Trophoblast cell (in vitro differentiated cells and primary cell): ENCODE results near the gene PANK2.

Experiments used
- DNase-seq, 2 donors: peaks; one replicate each; pipeline ENCODE4 v3.0.0-alpha.2; 2016
- H2AFZ ChIP-seq: 2 replicates; pipeline ENCODE4 v1.6.1; 2013; ENCODE audit warnings: low read length, moderate library complexity, mild to moderate bottlenecking; ENCODE audit not compliant: insufficient read depth, poor library complexity
- H2AK5ac ChIP-seq: 2 replicates; pipeline ENCODE4 v1.6.1; 2013; ENCODE audit warnings: mild to moderate bottlenecking, low read length
- H2BK120ac ChIP-seq: 2 replicates; pipeline ENCODE4 v1.6.1; 2013; ENCODE audit warnings: low read length, mild to moderate bottlenecking, moderate library complexity; ENCODE audit not compliant: insufficient read depth, poor library complexity
- H2BK12ac ChIP-seq: 2 replicates; pipeline ENCODE4 v1.6.1; 2013; ENCODE audit warnings: mild to moderate bottlenecking, low read length, moderate library complexity
- H2BK5ac ChIP-seq: 2 replicates; pipeline ENCODE4 v1.6.1; 2013; ENCODE audit warnings: low read length, low read depth, moderate library complexity, mild to moderate bottlenecking; ENCODE audit not compliant: poor library complexity
- H3K14ac ChIP-seq: 2 replicates; pipeline ENCODE4 v1.6.1; 2013; ENCODE audit warnings: mild to moderate bottlenecking, low read length
- H3K18ac ChIP-seq: 2 replicates; pipeline ENCODE4 v1.6.1; 2013; ENCODE audit warnings: mild to moderate bottlenecking, low read length
- H3K23ac ChIP-seq: 2 replicates; pipeline ENCODE4 v1.6.1; 2013; ENCODE audit warnings: low read length
- H3K27ac ChIP-seq: 2 replicates; pipeline ENCODE4 v1.5.1; 2013; ENCODE audit warnings: low read depth, mild to moderate bottlenecking, inconsistent platforms, low read length, moderate library complexity
- H3K27me3 ChIP-seq: 2 replicates; pipeline ENCODE4 v1.6.1; 2013; ENCODE audit warnings: inconsistent platforms, mild to moderate bottlenecking, low read length, moderate library complexity; ENCODE audit not compliant: insufficient read depth
- H3K36me3 ChIP-seq, 2 experiments: 1 replicate in 1 of 2; 2 replicates in 1 of 2; pipeline ENCODE4 v1.6.1; 2013; ENCODE audit warnings: low read length in 2 of 2, mild to moderate bottlenecking in 2 of 2, moderate library complexity in 1 of 2; ENCODE audit not compliant: insufficient read depth in 2 of 2, control insufficient read depth in 1 of 2
- H3K4ac ChIP-seq: 2 replicates; pipeline ENCODE4 v1.6.1; 2013; ENCODE audit warnings: low read depth, mild to moderate bottlenecking, low read length, moderate library complexity
- H3K4me1 ChIP-seq, 2 experiments: 1 replicate in 1 of 2; 2 replicates in 1 of 2; pipeline ENCODE4 v1.6.1; 2013; ENCODE audit warnings: low read length in 2 of 2, mild to moderate bottlenecking in 2 of 2, moderate library complexity in 1 of 2; ENCODE audit not compliant: insufficient read depth in 2 of 2, control insufficient read depth in 1 of 2
- H3K4me2 ChIP-seq: 2 replicates; pipeline ENCODE4 v1.6.1; 2013; ENCODE audit warnings: inconsistent platforms, mild to moderate bottlenecking, low read length, moderate library complexity
- H3K4me3 ChIP-seq: 2 replicates; pipeline ENCODE4 v1.5.1; 2013; ENCODE audit warnings: mild to moderate bottlenecking, low read depth, low read length, inconsistent platforms
- H3K79me1 ChIP-seq: one replicate; pipeline ENCODE4 v1.6.1; 2013; ENCODE audit warnings: low read length
- H3K79me2 ChIP-seq: 2 replicates; pipeline ENCODE4 v1.6.1; 2013; ENCODE audit warnings: low read length, mild to moderate bottlenecking; ENCODE audit not compliant: control insufficient read depth, insufficient read depth, poor library complexity
- H3K9ac ChIP-seq: 2 replicates; pipeline ENCODE4 v1.6.1; 2013; ENCODE audit warnings: mild to moderate bottlenecking, low read length
- H3K9me3 ChIP-seq: 2 replicates; pipeline ENCODE4 v1.6.1; 2013; ENCODE audit warnings: low read depth, mild to moderate bottlenecking, control low read depth, inconsistent platforms, low read length; ENCODE audit not compliant: insufficient read depth
- H4K12ac ChIP-seq: 2 replicates; pipeline ENCODE4 v1.6.1; 2013; ENCODE audit warnings: low read depth, mild to moderate bottlenecking, low read length, moderate library complexity
- H4K8ac ChIP-seq: 2 replicates; pipeline ENCODE4 v1.6.1; 2013; ENCODE audit warnings: low read depth, mild to moderate bottlenecking, low read length, moderate library complexity
- H4K91ac ChIP-seq: one replicate; pipeline ENCODE4 v1.6.1; 2013; ENCODE audit warnings: low read depth, mild to moderate bottlenecking, low read length, moderate library complexity
- WGBS: extraction: QIAGEN DNeasy Blood & Tissue Kit; methylation state at CpG from one replicate; pipeline ENCODE4 v1.1.7; 2013; ENCODE audit warnings: missing lambda C conversion rate; ENCODE audit not compliant: insufficient read length, insufficient coverage; ENCODE audit errors: extremely low coverage; 5-methylcytosine and 5-hydroxymethylcytosine counted together

Gene PANK2

GRCh38 chr20:3929713-3930060 is 40.5 kb downstream of the PANK2 start:
- no peak overlapping the region for H2AK5ac ChIP-seq
- H4K91ac ChIP-seq = no peak overlapping the region
- DNase-seq = no peak
- no peak overlapping the region for H3K4ac ChIP-seq
- H3K4me1 ChIP-seq = no peaks in the 10 kb centered on the region
- H3K27ac ChIP-seq = no peak overlapping the region
- no peak overlapping the region for H3K14ac ChIP-seq
- H3K79me2 ChIP-seq = no peaks in the 10 kb centered on the region
- no peak overlapping the region for H3K9ac ChIP-seq
- H3K9me3 ChIP-seq = peaks cover 2% of the 10 kb centered on the region
- H2AFZ ChIP-seq = no peak overlapping the region
- H3K79me1 ChIP-seq = no peaks in the 10 kb centered on the region
- H4K8ac ChIP-seq = no peak overlapping the region
- no CpG with 5 or more reads among the region's 2 CpGs for WGBS
- H3K18ac ChIP-seq = no peak overlapping the region
- H2BK12ac ChIP-seq = no peak overlapping the region
- H4K12ac ChIP-seq = no peak overlapping the region
- no peak overlapping the region for H3K23ac ChIP-seq
- no peak overlapping the region for H3K4me2 ChIP-seq
- no peak overlapping the region for H2BK5ac ChIP-seq
- no peak overlapping the region for H3K4me3 ChIP-seq
- no peaks in the 10 kb centered on the region for H3K27me3 ChIP-seq
- H3K36me3 ChIP-seq = peaks cover 18 to 25% of the 10 kb centered on the region in 2 experiments
- no peak overlapping the region for H2BK120ac ChIP-seq

GRCh38 chr20:3930265-3931206 is 41.3 kb downstream of the PANK2 start:
- WGBS = no CpG with 5 or more reads among the region's 6 CpGs
- no peak overlapping the region for H3K4me3 ChIP-seq
- no peak overlapping the region for H3K4ac ChIP-seq
- no peak overlapping the region for H4K8ac ChIP-seq
- H3K27ac ChIP-seq = no peak overlapping the region
- H3K23ac ChIP-seq = no peak overlapping the region
- no peak overlapping the region for H2BK120ac ChIP-seq
- H2AK5ac ChIP-seq = no peak overlapping the region
- peaks cover 2% of the 10 kb centered on the region for H3K9me3 ChIP-seq
- H3K14ac ChIP-seq = no peak overlapping the region
- H3K4me2 ChIP-seq = no peak overlapping the region
- H3K9ac ChIP-seq = no peak overlapping the region
- H3K36me3 ChIP-seq = peaks cover 14 to 21% of the 10 kb centered on the region in 2 experiments
- H4K12ac ChIP-seq = no peak overlapping the region
- H3K27me3 ChIP-seq = no peaks in the 10 kb centered on the region
- H3K4me1 ChIP-seq = no peaks in the 10 kb centered on the region
- no peak overlapping the region for H3K18ac ChIP-seq
- no peak overlapping the region for H2BK5ac ChIP-seq
- no peak overlapping the region for H2BK12ac ChIP-seq
- peak; percentile 82 to 88 for DNase-seq
- H3K79me2 ChIP-seq = no peaks in the 10 kb centered on the region
- H2AFZ ChIP-seq = no peak overlapping the region
- H3K79me1 ChIP-seq = no peaks in the 10 kb centered on the region
- no peak overlapping the region for H4K91ac ChIP-seq

GRCh38 chr20:3931664-3932063 is 42.5 kb downstream of the PANK2 start:
- Histone ChIP-seq H3K18ac (no peak overlapping the region), H3K23ac (no peak overlapping the region), H4K91ac (no peak overlapping the region), H2BK5ac (no peak overlapping the region), H3K14ac (no peak overlapping the region), H3K27ac (no peak overlapping the region), H3K9ac (no peak overlapping the region), H4K12ac (no peak overlapping the region), H3K4me2 (no peak overlapping the region), H3K79me1 (no peaks in the 10 kb centered on the region), H4K8ac (no peak overlapping the region), H2BK12ac (no peak overlapping the region), H3K79me2 (no peaks in the 10 kb centered on the region), H3K4ac (no peak overlapping the region), H2BK120ac (no peak overlapping the region), H3K4me1 (no peaks in the 10 kb centered on the region), H2AK5ac (no peak overlapping the region), H3K36me3 (peaks cover 14 to 21% of the 10 kb centered on the region in 2 experiments), H3K27me3 (no peaks in the 10 kb centered on the region), H2AFZ (no peak overlapping the region), H3K4me3 (no peak overlapping the region), H3K9me3 (peaks cover 2% of the 10 kb centered on the region)
- no CpG with 5 or more reads among the region's 3 CpGs for WGBS
- no peak for DNase-seq

- Histone ChIP-seq H3K4ac (no peak overlapping the region), H4K91ac (no peak overlapping the region), H3K36me3 (peaks cover 14 to 21% of the 10 kb centered on the region in 2 experiments), H3K18ac (no peak overlapping the region), H3K79me2 (no peaks in the 10 kb centered on the region), H4K12ac (no peak overlapping the region), H3K4me2 (no peak overlapping the region), H3K4me3 (no peak overlapping the region), H4K8ac (no peak overlapping the region), H3K9me3 (peaks cover 2% of the 10 kb centered on the region), H3K9ac (no peak overlapping the region), H2BK12ac (no peak overlapping the region), H2BK120ac (no peak overlapping the region), H3K4me1 (no peaks in the 10 kb centered on the region), H2AFZ (no peak overlapping the region), H3K23ac (no peak overlapping the region), H2BK5ac (no peak overlapping the region), H3K14ac (no peak overlapping the region), H3K27ac (no peak overlapping the region), H3K79me1 (no peaks in the 10 kb centered on the region), H3K27me3 (no peaks in the 10 kb centered on the region), H2AK5ac (no peak overlapping the region)
- WGBS = no CpG with 5 or more reads among the region's 4 CpGs
- DNase-seq = no peak
Measured at GRCh38 chr20:3932277-3932676, 43.1 kb downstream of the PANK2 start.
